Measurements from ENCODE around the gene CWC15.

CWC15 gene

DNA sequence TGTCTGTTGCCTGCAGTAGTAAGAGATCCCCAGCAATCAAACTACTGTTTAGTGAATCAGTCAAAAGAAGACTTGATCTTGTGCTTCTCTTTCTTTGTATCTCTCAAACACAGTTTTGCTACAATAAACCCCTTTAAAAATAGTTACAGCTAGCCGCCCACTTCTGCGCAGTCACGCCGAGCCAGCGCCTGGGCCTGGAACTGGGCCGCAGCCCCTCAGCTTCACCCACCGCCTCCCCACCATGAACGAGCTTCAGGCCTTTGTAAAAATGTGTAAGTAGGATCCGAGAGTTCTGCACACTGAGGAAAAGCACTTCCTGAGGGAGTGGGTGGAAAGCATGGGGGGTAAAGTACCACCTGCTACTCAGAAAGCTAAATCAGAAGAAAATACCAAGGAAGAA lies 60.5 kb downstream of the CWC15 start:
- no peak for DNase-seq

Measured in effector CD8-positive, alpha-beta T cell (primary cell).